HUES48 (cell line): ENCODE measurements around the gene FBXW7.

ENCODE experiments used
- H3K27ac ChIP-seq: one replicate; pipeline ENCODE4 v1.7.0; 2013; ENCODE audit warnings: low read depth, low read length, inconsistent platforms
- H3K27me3 ChIP-seq: 2 replicates; pipeline ENCODE4 v1.6.1; 2013; ENCODE audit warnings: mild to moderate bottlenecking, low read length; ENCODE audit not compliant: control insufficient read depth, insufficient read depth
- H3K36me3 ChIP-seq: 2 replicates; pipeline ENCODE4 v1.6.1; 2013; ENCODE audit warnings: low read length; ENCODE audit not compliant: control insufficient read depth, insufficient read depth
- H3K4me1 ChIP-seq: 2 replicates; pipeline ENCODE4 v1.6.1; 2013; ENCODE audit warnings: mild to moderate bottlenecking, low read length; ENCODE audit not compliant: control insufficient read depth, insufficient read depth
- H3K4me3 ChIP-seq: 2 replicates; pipeline ENCODE4 v1.5.1; 2013; ENCODE audit warnings: mild to moderate bottlenecking, low read depth, low read length
- H3K9ac ChIP-seq: 2 replicates; pipeline ENCODE4 v1.6.1; 2013; ENCODE audit warnings: mild to moderate bottlenecking, low read depth, low read length, moderate library complexity
- H3K9me3 ChIP-seq: 2 replicates; pipeline ENCODE4 v1.6.1; 2013; ENCODE audit warnings: low read length; ENCODE audit not compliant: control insufficient read depth, insufficient read depth

FBXW7 gene

GRCh38 chr4:152372444-152372843 lies 163.4 kb downstream of the FBXW7 start:
- no peaks in the 10 kb centered on the region for H3K9me3 ChIP-seq
- no peaks in the 10 kb centered on the region for H3K36me3 ChIP-seq
- no peak overlapping the region for H3K4me3 ChIP-seq
- H3K27ac ChIP-seq = no peak overlapping the region
- H3K9ac ChIP-seq = no peak overlapping the region
- no peaks in the 10 kb centered on the region for H3K27me3 ChIP-seq
- H3K4me1 ChIP-seq = no peaks in the 10 kb centered on the region

- no peak overlapping the region for H3K4me3 ChIP-seq
- H3K27me3 ChIP-seq = no peaks in the 10 kb centered on the region
- no peaks in the 10 kb centered on the region for H3K4me1 ChIP-seq
- no peak overlapping the region for H3K9ac ChIP-seq
- H3K27ac ChIP-seq = no peak overlapping the region
- no peaks in the 10 kb centered on the region for H3K36me3 ChIP-seq
- no peaks in the 10 kb centered on the region for H3K9me3 ChIP-seq
Observed at GRCh38 chr4:152369902-152370295, 166.0 kb downstream of the FBXW7 start.

GRCh38 chr4:152369203-152369901 lies 166.5 kb downstream of the FBXW7 start:
- Histone ChIP-seq H3K27ac (no peak overlapping the region), H3K4me3 (no peak overlapping the region), H3K4me1 (no peaks in the 10 kb centered on the region), H3K9me3 (no peaks in the 10 kb centered on the region), H3K9ac (no peak overlapping the region), H3K27me3 (no peaks in the 10 kb centered on the region), H3K36me3 (no peaks in the 10 kb centered on the region)

- no peak overlapping the region for H3K4me3 ChIP-seq
- H3K27ac ChIP-seq = no peak overlapping the region
- H3K9ac ChIP-seq = no peak overlapping the region
- no peaks in the 10 kb centered on the region for H3K27me3 ChIP-seq
- H3K9me3 ChIP-seq = no peaks in the 10 kb centered on the region
- no peaks in the 10 kb centered on the region for H3K36me3 ChIP-seq
- no peaks in the 10 kb centered on the region for H3K4me1 ChIP-seq
Observed at GRCh38 chr4:152368001-152368400, 167.9 kb downstream of the FBXW7 start.

GRCh38 chr4:152364883-152365282 lies 171.0 kb downstream of the FBXW7 start:
- Histone ChIP-seq H3K27me3 (no peaks in the 10 kb centered on the region), H3K4me1 (peaks cover 3% of the 10 kb centered on the region; the same call in 1 of the 2 replicates), H3K9me3 (no peaks in the 10 kb centered on the region), H3K4me3 (no peak overlapping the region), H3K9ac (no peak overlapping the region), H3K27ac (no peak overlapping the region), H3K36me3 (no peaks in the 10 kb centered on the region)

- H3K27ac ChIP-seq = no peak overlapping the region
- no peak overlapping the region for H3K4me3 ChIP-seq
Observed at GRCh38 chr4:152364383-152364782, 171.5 kb downstream of the FBXW7 start.

GRCh38 chr4:152363904-152364303 lies 172.0 kb downstream of the FBXW7 start:
- Histone ChIP-seq H3K27me3 (no peaks in the 10 kb centered on the region), H3K4me3 (no peak overlapping the region), H3K4me1 (peaks cover 3% of the 10 kb centered on the region; the same call in 1 of the 2 replicates), H3K36me3 (no peaks in the 10 kb centered on the region), H3K9me3 (no peaks in the 10 kb centered on the region), H3K9ac (no peak overlapping the region), H3K27ac (no peak overlapping the region)

More at GRCh38 chr4:152364383-152364782, 171.5 kb downstream of the FBXW7 start:
- H3K36me3 ChIP-seq = no peaks in the 10 kb centered on the region
- no peaks in the 10 kb centered on the region for H3K27me3 ChIP-seq
- no peak overlapping the region for H3K9ac ChIP-seq
- no peaks in the 10 kb centered on the region for H3K9me3 ChIP-seq
- H3K4me1 ChIP-seq = peaks cover 3% of the 10 kb centered on the region; the same call in 1 of the 2 replicates

- Histone ChIP-seq H3K27me3 (no peaks in the 10 kb centered on the region), H3K27ac (no peak overlapping the region), H3K9ac (no peak overlapping the region)
Observed at GRCh38 chr4:152363086-152363485, 172.8 kb downstream of the FBXW7 start.

GRCh38 chr4:152360045-152360410 lies 175.9 kb downstream of the FBXW7 start:
- Histone ChIP-seq H3K27ac (no peak overlapping the region), H3K4me1 (peaks cover 3% of the 10 kb centered on the region; the same call in 1 of the 2 replicates), H3K27me3 (no peaks in the 10 kb centered on the region)

More at GRCh38 chr4:152363086-152363485, 172.8 kb downstream of the FBXW7 start:
- Histone ChIP-seq H3K9me3 (no peaks in the 10 kb centered on the region), H3K4me3 (no peak overlapping the region), H3K36me3 (no peaks in the 10 kb centered on the region), H3K4me1 (peaks cover 3% of the 10 kb centered on the region; the same call in 1 of the 2 replicates)

GRCh38 chr4:152359208-152360044 lies 176.5 kb downstream of the FBXW7 start:
- Histone ChIP-seq H3K36me3 (no peaks in the 10 kb centered on the region), H3K4me1 (peaks cover 3% of the 10 kb centered on the region; the same call in 1 of the 2 replicates), H3K9me3 (no peaks in the 10 kb centered on the region), H3K4me3 (no peak overlapping the region), H3K27ac (no peak overlapping the region), H3K27me3 (no peaks in the 10 kb centered on the region), H3K9ac (no peak overlapping the region)

More at GRCh38 chr4:152360045-152360410, 175.9 kb downstream of the FBXW7 start:
- Histone ChIP-seq H3K4me3 (no peak overlapping the region), H3K9ac (no peak overlapping the region), H3K9me3 (no peaks in the 10 kb centered on the region), H3K36me3 (no peaks in the 10 kb centered on the region)

GRCh38 chr4:152357206-152357605 lies 178.7 kb downstream of the FBXW7 start:
- Histone ChIP-seq H3K27ac (no peak overlapping the region), H3K36me3 (no peaks in the 10 kb centered on the region), H3K4me3 (no peak overlapping the region), H3K4me1 (peaks cover 11% of the 10 kb centered on the region; the same call in 1 of the 2 replicates), H3K9me3 (no peaks in the 10 kb centered on the region), H3K27me3 (no peaks in the 10 kb centered on the region), H3K9ac (no peak overlapping the region)
